Progenitor cell of endocrine pancreas (in vitro differentiated cells): ENCODE data around the gene HMMR. TPM values are rescaled to one million over a fixed set of nuclear protein-coding genes. Genes with fewer than 3 reads are reported as not detected.

Experiments used
- DNase-seq: peaks from one replicate; pipeline ENCODE4 v3.0.0; 2021; ENCODE audit warnings: low spot score; ENCODE audit not compliant: unreplicated experiment
- H3K27ac Mint-ChIP-seq: 2 replicates; pipeline ENCODE4 v1.8.0; 2021; ENCODE audit warnings: mild to moderate bottlenecking, moderate library complexity, mixed read lengths
- H3K27me3 Mint-ChIP-seq: 2 replicates; pipeline ENCODE4 v1.8.0; 2021; ENCODE audit warnings: mixed read lengths
- H3K36me3 Mint-ChIP-seq: 2 replicates; pipeline ENCODE4 v1.8.0; 2022; ENCODE audit warnings: mixed read lengths; ENCODE audit not compliant: insufficient read depth
- H3K4me1 Mint-ChIP-seq: 2 replicates; pipeline ENCODE4 v1.8.0; 2021; ENCODE audit warnings: low read depth, mixed read lengths
- H3K4me3 Mint-ChIP-seq: 2 replicates; pipeline ENCODE4 v1.8.0; 2021; ENCODE audit warnings: low read depth, mild to moderate bottlenecking, moderate library complexity, mixed read lengths
- H3K9me3 Mint-ChIP-seq: 2 replicates; pipeline ENCODE4 v1.8.0; 2021; ENCODE audit warnings: low read depth, mixed read lengths
- CTCF ChIP-seq: fragments of 200-600 bp; sonication (generic); IDR thresholded peaks from one replicate; pipeline ENCODE4 v1.5.0; 2021; ENCODE audit warnings: antibody characterized with exemption, mild to moderate bottlenecking; ENCODE audit not compliant: unreplicated experiment
- total RNA-seq: library from RNA; stranded (reverse); gene quantifications from 2 replicates; pipeline ENCODE4 v1.2.1, GENCODE V29; 2021

Gene HMMR
- total RNA-seq, 1 donor from 2014 or later: 15.0 TPM

GRCh38 chr5:163525096-163525495 is 64.7 kb downstream of the HMMR start:
- no peak overlapping the region for H3K4me3 Mint-ChIP-seq
- no peaks in the 10 kb centered on the region for H3K27me3 Mint-ChIP-seq
- no peak overlapping the region for H3K27ac Mint-ChIP-seq
- TF ChIP-seq CTCF: no peak
- H3K9me3 Mint-ChIP-seq: peaks cover 8% of the 10 kb centered on the region
- H3K4me1 Mint-ChIP-seq: no peaks in the 10 kb centered on the region
- H3K36me3 Mint-ChIP-seq: peaks cover 16% of the 10 kb centered on the region
- no peak for DNase-seq

GRCh38 chr5:163529698-163530097 is 69.3 kb downstream of the HMMR start:
- Mint-ChIP-seq H3K27me3 (peaks cover 18% of the 10 kb centered on the region), H3K4me1 (peaks cover 11% of the 10 kb centered on the region), H3K9me3 (peaks cover 4% of the 10 kb centered on the region), H3K4me3 (no peak overlapping the region), H3K36me3 (peaks cover 5% of the 10 kb centered on the region), H3K27ac (no peak overlapping the region)
- no peak for TF ChIP-seq CTCF
- DNase-seq: no peak

GRCh38 chr5:163531272-163531671 is 70.8 kb downstream of the HMMR start:
- DNase-seq: no peak
- Mint-ChIP-seq H3K4me1 (peaks cover 11% of the 10 kb centered on the region), H3K4me3 (no peak overlapping the region), H3K27me3 (peaks cover 18% of the 10 kb centered on the region), H3K9me3 (no peaks in the 10 kb centered on the region), H3K36me3 (no peaks in the 10 kb centered on the region), H3K27ac (no peak overlapping the region)
- no peak for TF ChIP-seq CTCF

- TF ChIP-seq CTCF: no peak
- H3K36me3 Mint-ChIP-seq: no peaks in the 10 kb centered on the region
- H3K4me3 Mint-ChIP-seq: no peak overlapping the region
- H3K4me1 Mint-ChIP-seq: peaks cover 11% of the 10 kb centered on the region
- H3K9me3 Mint-ChIP-seq: no peaks in the 10 kb centered on the region
- peaks cover 18% of the 10 kb centered on the region for H3K27me3 Mint-ChIP-seq
- H3K27ac Mint-ChIP-seq: no peak overlapping the region
- DNase-seq: no peak
Measured at GRCh38 chr5:163532171-163533084, 72.0 kb downstream of the HMMR start.

GRCh38 chr5:163533223-163533622 is 72.8 kb downstream of the HMMR start:
- TF ChIP-seq CTCF: no peak
- peaks cover 11% of the 10 kb centered on the region for H3K4me1 Mint-ChIP-seq
- H3K36me3 Mint-ChIP-seq: no peaks in the 10 kb centered on the region
- H3K27me3 Mint-ChIP-seq: peaks cover 18% of the 10 kb centered on the region
- DNase-seq: no peak
- no peak overlapping the region for H3K4me3 Mint-ChIP-seq
- no peaks in the 10 kb centered on the region for H3K9me3 Mint-ChIP-seq
- no peak overlapping the region for H3K27ac Mint-ChIP-seq
